Upper lobe of right lung (tissue), 1 donor: ENCODE data around the gene USHBP1. TPM values are rescaled to one million over a fixed set of nuclear protein-coding genes. Genes with fewer than 3 reads are reported as not detected.

Experiments
- ATAC-seq: fragments of 200-7000 bp; cut with Tn5 transposase; one replicate; pipeline ENCODE4 v1.9.1; 2020; ENCODE audit warnings: mild to moderate bottlenecking, moderate library complexity
- DNase-seq: peaks from one replicate; pipeline ENCODE4 v3.0.0-alpha.2; 2020
- H3K27ac ChIP-seq: fragments of 200-600 bp; one replicate; pipeline ENCODE4 v1.8.0; 2022
- H3K27me3 ChIP-seq: fragments of 200-600 bp; one replicate; pipeline ENCODE4 v1.8.0; 2022; ENCODE audit warnings: mild to moderate bottlenecking
- H3K36me3 ChIP-seq: fragments of 200-600 bp; one replicate; pipeline ENCODE4 v1.8.0; 2022
- H3K4me1 ChIP-seq: fragments of 200-600 bp; one replicate; pipeline ENCODE4 v1.8.0; 2022
- H3K4me3 ChIP-seq: fragments of 200-600 bp; one replicate; pipeline ENCODE4 v1.8.0; 2022; ENCODE audit warnings: mild to moderate bottlenecking
- H3K9me3 ChIP-seq: fragments of 200-600 bp; one replicate; pipeline ENCODE4 v1.8.0; 2022
- CTCF ChIP-seq: fragments of 200-600 bp; IDR thresholded peaks from one replicate; pipeline ENCODE4 v1.8.0; 2022; ENCODE audit warnings: antibody characterized with exemption
- intact Hi-C: fragments of 100-400 bp; cut with DNase I; formaldehyde crosslinking; loops from one replicate; pipeline ENCODE4 v1.11.0; 2022
- total RNA-seq: library from RNA; stranded (reverse); fragmentation: NEBNext Ultra II Directional; extraction: Animal tissue kit (Norgen Biotek cat#: 25700); gene quantifications from one replicate; pipeline ENCODE4 v1.2.1, GENCODE V29; 2021
- donor health status: DM: no; HTN: yes; CAD: no; lungs with severe emphysema.

USHBP1 gene
- total RNA-seq, 1 donor from 2014 or later, result 14.0 TPM

- no peaks in the 10 kb centered on the region for H3K27me3 ChIP-seq
These were observed 62.3 kb downstream of the USHBP1 start for GRCh38 chr19:17202249-17202648.

GRCh38 chr19:17200408-17201079 lies 64.0 kb downstream of the USHBP1 start:
- no peak overlapping the region for H3K27ac ChIP-seq
- H3K4me3 ChIP-seq, result no peak overlapping the region
- H3K9me3 ChIP-seq, result no peaks in the 10 kb centered on the region
- H3K4me1 ChIP-seq, result no peaks in the 10 kb centered on the region
- H3K27me3 ChIP-seq, result no peaks in the 10 kb centered on the region
- ATAC-seq (no peak), DNase-seq (no peak)
- peaks cover 67% of the 10 kb centered on the region for H3K36me3 ChIP-seq
- no peak for TF ChIP-seq CTCF
- intact Hi-C loops, result no loop called here

More at GRCh38 chr19:17202249-17202648, 62.3 kb downstream of the USHBP1 start:
- peaks cover 81% of the 10 kb centered on the region for H3K36me3 ChIP-seq
- DNase-seq (no peak), ATAC-seq (peak; percentile 14)
- no peak for TF ChIP-seq CTCF
- no peak overlapping the region for H3K4me3 ChIP-seq
- no peak overlapping the region for H3K27ac ChIP-seq
- intact Hi-C loops, result no loop called here
- no peaks in the 10 kb centered on the region for H3K9me3 ChIP-seq
- no peaks in the 10 kb centered on the region for H3K4me1 ChIP-seq

Other genes starting within 250 kb of the USHBP1 start
- gene CPAMD8, start 237.9 kb downstream of the USHBP1 start, total RNA-seq, result 50.9 TPM
- gene HAUS8, start 189.3 kb downstream of the USHBP1 start, total RNA-seq, result 8.1 TPM
- gene MYO9B, start 189.0 kb downstream of the USHBP1 start, total RNA-seq, result 137 TPM
- 24.0 TPM for gene USE1, start 49.4 kb downstream of the USHBP1 start, total RNA-seq
- 31.6 TPM for gene OCEL1, start 38.5 kb downstream of the USHBP1 start, total RNA-seq
- gene NR2F6, start 18.8 kb downstream of the USHBP1 start, total RNA-seq, result 41.7 TPM
- 67.9 TPM for gene BABAM1, start 2.7 kb upstream of the USHBP1 start, total RNA-seq
- 0.64 TPM for gene ANKLE1, start 17.2 kb upstream of the USHBP1 start, total RNA-seq
- 17.1 TPM for gene ABHD8, start 38.7 kb upstream of the USHBP1 start, total RNA-seq
- 84.9 TPM for gene MRPL34, start 41.1 kb upstream of the USHBP1 start, total RNA-seq
- gene DDA1, start 44.8 kb upstream of the USHBP1 start, total RNA-seq, result 30.4 TPM
- gene ANO8, start 70.1 kb upstream of the USHBP1 start, total RNA-seq, result 14.6 TPM
- 17.7 TPM for gene GTPBP3, start 72.8 kb upstream of the USHBP1 start, total RNA-seq
- 174 TPM for gene PLVAP, start 112.6 kb upstream of the USHBP1 start, total RNA-seq
- 2.0 TPM for gene CCDC194, start 129.5 kb upstream of the USHBP1 start, total RNA-seq
- gene BST2, start 140.9 kb upstream of the USHBP1 start, total RNA-seq, result 133 TPM
- 36.3 TPM for gene MVB12A, start 155.3 kb upstream of the USHBP1 start, total RNA-seq
- gene TMEM221, start 183.9 kb upstream of the USHBP1 start, total RNA-seq, result not detected
- gene NXNL1, start 196.2 kb upstream of the USHBP1 start, total RNA-seq, result not detected
- gene SLC27A1, start 205.8 kb upstream of the USHBP1 start, total RNA-seq, result 27.8 TPM
- gene PGLS, start 246.9 kb upstream of the USHBP1 start, total RNA-seq, result 78.0 TPM